ENCODE results near the gene SREBF2.
A peak's percentile ranks its signal among the peaks of the same experiment; 100 is the strongest.

Gene SREBF2

GRCh38 chr22:41801147-41801819 is 31.6 kb upstream of the SREBF2 start:
- H3K4me3 ChIP-seq (ENCODE audit: low read depth, low read length): peak overlapping the region; percentile 93

GRCh38 chr22:41801886-41802285 is 31.0 kb upstream of the SREBF2 start:
- TF ChIP-seq CTCF (IDR thresholded peaks at IDR 0.05; ENCODE audit: insufficient read depth, low read depth, low read length, missing control alignments): no peak
- DNase-seq (ENCODE audit: low read depth): peak; percentile 42
- H3K4me3 ChIP-seq (ENCODE audit: low read depth, low read length): peak overlapping the region; percentile 93

More at GRCh38 chr22:41801147-41801819, 31.6 kb upstream of the SREBF2 start:
- TF ChIP-seq CTCF (IDR thresholded peaks at IDR 0.05; ENCODE audit: insufficient read depth, low read depth, low read length, missing control alignments): no peak
- no peak for DNase-seq (ENCODE audit: low read depth)

GRCh38 chr22:41805639-41806038 is 27.3 kb upstream of the SREBF2 start:
- TF ChIP-seq CTCF (IDR thresholded peaks at IDR 0.05; ENCODE audit: insufficient read depth, low read depth, low read length, missing control alignments): no peak
- no peak for DNase-seq (ENCODE audit: low read depth)
- no peak overlapping the region for H3K4me3 ChIP-seq (ENCODE audit: low read depth, low read length)

- H3K4me3 ChIP-seq (ENCODE audit: low read depth, low read length): no peak overlapping the region
- DNase-seq (ENCODE audit: low read depth): no peak
- TF ChIP-seq CTCF (IDR thresholded peaks at IDR 0.05; ENCODE audit: insufficient read depth, low read depth, low read length, missing control alignments): no peak
Observed at GRCh38 chr22:41808400-41808799, 24.5 kb upstream of the SREBF2 start.

- DNase-seq (ENCODE audit: low read depth): no peak
- no peak overlapping the region for H3K4me3 ChIP-seq (ENCODE audit: low read depth, low read length)
- no peak for TF ChIP-seq CTCF (IDR thresholded peaks at IDR 0.05; ENCODE audit: insufficient read depth, low read depth, low read length, missing control alignments)
Observed at GRCh38 chr22:41810022-41810421, 22.9 kb upstream of the SREBF2 start.

- TF ChIP-seq CTCF (IDR thresholded peaks at IDR 0.05; ENCODE audit: insufficient read depth, low read depth, low read length, missing control alignments): no peak
- DNase-seq (ENCODE audit: low read depth): no peak
- no peak overlapping the region for H3K4me3 ChIP-seq (ENCODE audit: low read depth, low read length)
Observed at GRCh38 chr22:41812805-41813545, 19.9 kb upstream of the SREBF2 start.

Data from GM12865 (cell line).